ENCODE data around the gene NUDCD3. TPM values are rescaled to one million over a fixed set of nuclear protein-coding genes. Genes with fewer than 3 reads are reported as not detected.
A peak's percentile ranks its signal among the peaks of the same experiment; 100 is the strongest.

The NUDCD3 gene
- total RNA-seq (35.1 and 60.8 TPM in 2 replicates), polyA plus RNA-seq (42.6 and 54.7 TPM in 2 replicates)

DNA sequence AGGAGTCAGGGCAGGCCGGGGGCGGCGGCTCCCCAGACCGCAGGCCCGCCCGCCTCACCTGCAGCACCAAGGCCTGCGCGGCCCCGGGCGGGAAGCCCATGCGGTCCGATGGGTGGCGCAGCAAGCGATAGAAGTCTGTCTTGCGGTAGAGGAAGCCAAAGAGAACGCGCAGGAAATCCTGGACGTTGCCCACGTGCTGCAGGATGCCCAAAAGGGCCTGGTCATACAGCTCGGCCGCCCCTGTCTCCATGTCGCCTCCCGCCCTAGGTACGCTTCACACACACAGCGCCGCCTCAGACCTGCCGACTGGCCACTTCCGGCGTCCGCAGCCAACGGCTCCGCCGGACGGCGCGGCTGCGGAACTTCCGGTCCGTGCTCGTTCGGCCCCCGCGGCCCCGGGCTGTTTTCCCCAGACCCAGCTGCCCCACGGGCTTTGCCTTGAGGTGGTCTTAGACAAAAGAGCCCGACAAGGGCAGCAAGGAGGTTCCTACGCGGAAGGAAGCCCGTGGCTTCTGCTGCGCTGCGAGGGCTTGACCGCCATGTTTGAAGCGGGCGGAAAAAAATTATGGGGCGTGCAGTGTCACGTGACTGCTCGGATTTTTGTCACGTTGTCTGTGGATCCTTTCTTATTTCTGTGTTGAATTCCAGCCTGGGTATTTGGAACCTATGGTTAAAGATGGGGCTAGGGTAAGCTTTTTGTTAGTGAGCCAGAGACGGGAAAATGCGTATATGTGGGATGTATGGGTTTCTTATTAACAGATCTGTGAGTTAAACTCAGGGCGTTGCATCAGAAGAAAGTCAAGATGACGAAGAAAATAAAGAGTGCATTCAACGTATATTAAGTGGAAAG, at the start of gene NUDCD3:
NUDCD3 (minus strand) TSS at position 308 of the 850 bp plus-strand sequence; CDS start at position 250, 58 bp downstream.
- no peaks in the 10 kb centered on the region for H3K27me3 ChIP-seq
- H3K9me3 ChIP-seq (ENCODE audit: low read depth), result no peaks in the 10 kb centered on the region
- peaks cover 10% of the 10 kb centered on the region for H3K4me1 ChIP-seq (ENCODE audit: insufficient read depth)
- H3K36me3 ChIP-seq (replicated peaks; ENCODE audit: insufficient read depth, low read depth), result no peaks in the 10 kb centered on the region
- peak; percentile 92 for DNase-seq (ENCODE audit: low spot score)
- peak within 1 kb of the TSS; percentile 79 for H2AFZ ChIP-seq
- H4K20me1 ChIP-seq (ENCODE audit: insufficient read depth, poor library complexity, severe bottlenecking), result peaks cover 3% of the 10 kb centered on the region
- H3K4me3 ChIP-seq, result peak within 1 kb of the TSS; percentile 86
- TF ChIP-seq EZH2phosphoT487 (IDR thresholded peaks at IDR 0.05; ENCODE audit: low read depth, severe bottlenecking, unreplicated experiment), result no peak
- TF ChIP-seq EZH2 (IDR thresholded peaks at IDR 0.05; ENCODE audit: borderline replicate concordance), result no peak
- TF ChIP-seq, protein P1, sequence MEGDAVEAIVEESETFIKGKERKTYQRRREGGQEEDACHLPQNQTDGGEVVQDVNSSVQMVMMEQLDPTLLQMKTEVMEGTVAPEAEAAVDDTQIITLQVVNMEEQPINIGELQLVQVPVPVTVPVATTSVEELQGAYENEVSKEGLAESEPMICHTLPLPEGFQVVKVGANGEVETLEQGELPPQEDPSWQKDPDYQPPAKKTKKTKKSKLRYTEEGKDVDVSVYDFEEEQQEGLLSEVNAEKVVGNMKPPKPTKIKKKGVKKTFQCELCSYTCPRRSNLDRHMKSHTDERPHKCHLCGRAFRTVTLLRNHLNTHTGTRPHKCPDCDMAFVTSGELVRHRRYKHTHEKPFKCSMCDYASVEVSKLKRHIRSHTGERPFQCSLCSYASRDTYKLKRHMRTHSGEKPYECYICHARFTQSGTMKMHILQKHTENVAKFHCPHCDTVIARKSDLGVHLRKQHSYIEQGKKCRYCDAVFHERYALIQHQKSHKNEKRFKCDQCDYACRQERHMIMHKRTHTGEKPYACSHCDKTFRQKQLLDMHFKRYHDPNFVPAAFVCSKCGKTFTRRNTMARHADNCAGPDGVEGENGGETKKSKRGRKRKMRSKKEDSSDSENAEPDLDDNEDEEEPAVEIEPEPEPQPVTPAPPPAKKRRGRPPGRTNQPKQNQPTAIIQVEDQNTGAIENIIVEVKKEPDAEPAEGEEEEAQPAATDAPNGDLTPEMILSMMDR (IDR thresholded peaks at IDR 0.05; ENCODE audit: poor library complexity), result peak; percentile 15
- WGBS (ENCODE audit: low lambda C conversion rate, missing lambda C conversion rate), result 1% methylated on average over 63 of the region's 63 CpGs
- no peaks in the 10 kb centered on the region for H3K9me2 ChIP-seq (replicated peaks; ENCODE audit: insufficient read depth)
- peak within 1 kb of the TSS; percentile 69 for H3K4me2 ChIP-seq
- H3K27ac ChIP-seq, result peak within 1 kb of the TSS; percentile 98
- peaks cover 46% of the 10 kb centered on the region for H3K79me2 ChIP-seq

DNA sequence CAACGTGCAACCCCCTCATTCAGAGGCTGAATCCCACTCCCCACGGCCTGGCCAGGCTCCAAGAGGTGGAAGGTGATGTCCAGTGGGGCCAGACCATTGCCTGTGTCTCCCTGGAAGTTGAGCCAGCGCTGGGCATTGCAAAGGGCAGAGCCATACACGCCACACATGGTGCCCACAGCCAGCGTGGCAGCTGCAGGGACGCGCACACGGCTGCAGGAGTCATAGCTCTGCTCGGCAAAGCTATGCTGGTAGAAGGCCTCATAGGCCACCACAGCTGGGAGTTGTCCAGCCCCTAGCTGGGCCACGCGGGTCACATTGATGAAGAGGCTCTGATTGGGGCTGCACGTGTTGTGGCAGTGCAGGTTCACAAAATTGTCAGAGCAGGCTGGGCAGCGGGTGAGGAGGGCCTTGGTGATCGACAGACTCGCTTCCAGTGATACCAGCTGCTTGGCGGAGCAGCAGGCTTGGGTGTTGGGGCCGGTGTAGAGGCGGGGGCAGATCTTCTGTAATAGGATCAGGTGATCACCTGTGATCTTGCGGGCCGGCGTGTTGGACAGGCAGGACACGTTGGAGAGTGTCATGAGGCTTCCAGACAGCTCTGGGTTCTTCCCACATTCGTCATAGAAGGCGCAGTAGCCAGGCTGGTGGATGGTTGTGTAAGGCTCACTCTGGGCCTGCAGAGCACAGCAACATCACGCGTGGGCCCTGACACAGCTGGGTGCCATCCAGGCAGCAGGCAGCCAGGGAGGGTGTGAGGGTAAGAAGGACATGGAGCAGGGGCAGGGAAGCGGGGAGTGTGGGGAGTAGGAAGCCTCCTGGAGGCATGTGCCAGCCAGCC, 49.4 kb upstream of the NUDCD3 start:
- Histone ChIP-seq H3K9me3 (ENCODE audit: low read depth) (no peaks in the 10 kb centered on the region), H3K27ac (peak overlapping the region; percentile 95), H3K36me3 (replicated peaks; ENCODE audit: insufficient read depth, low read depth) (no peaks in the 10 kb centered on the region), H3K4me1 (ENCODE audit: insufficient read depth) (peaks cover 39% of the 10 kb centered on the region), H3K4me2 (peak overlapping the region; percentile 71), H4K20me1 (ENCODE audit: insufficient read depth, poor library complexity, severe bottlenecking) (no peaks in the 10 kb centered on the region), H2AFZ (no peak overlapping the region), H3K4me3 (no peak overlapping the region), H3K27me3 (no peaks in the 10 kb centered on the region), H3K79me2 (peaks cover 39% of the 10 kb centered on the region), H3K9me2 (replicated peaks; ENCODE audit: insufficient read depth) (no peaks in the 10 kb centered on the region)
- no peak for TF ChIP-seq EZH2 (IDR thresholded peaks at IDR 0.05; ENCODE audit: borderline replicate concordance)
- TF ChIP-seq, protein P1 (IDR thresholded peaks at IDR 0.05; ENCODE audit: poor library complexity), result no peak
- TF ChIP-seq EZH2phosphoT487 (IDR thresholded peaks at IDR 0.05; ENCODE audit: low read depth, severe bottlenecking, unreplicated experiment), result no peak
- WGBS (ENCODE audit: low lambda C conversion rate, missing lambda C conversion rate), result 94% methylated on average over 27 of the region's 27 CpGs
- no peak for DNase-seq (ENCODE audit: low spot score)

DNA sequence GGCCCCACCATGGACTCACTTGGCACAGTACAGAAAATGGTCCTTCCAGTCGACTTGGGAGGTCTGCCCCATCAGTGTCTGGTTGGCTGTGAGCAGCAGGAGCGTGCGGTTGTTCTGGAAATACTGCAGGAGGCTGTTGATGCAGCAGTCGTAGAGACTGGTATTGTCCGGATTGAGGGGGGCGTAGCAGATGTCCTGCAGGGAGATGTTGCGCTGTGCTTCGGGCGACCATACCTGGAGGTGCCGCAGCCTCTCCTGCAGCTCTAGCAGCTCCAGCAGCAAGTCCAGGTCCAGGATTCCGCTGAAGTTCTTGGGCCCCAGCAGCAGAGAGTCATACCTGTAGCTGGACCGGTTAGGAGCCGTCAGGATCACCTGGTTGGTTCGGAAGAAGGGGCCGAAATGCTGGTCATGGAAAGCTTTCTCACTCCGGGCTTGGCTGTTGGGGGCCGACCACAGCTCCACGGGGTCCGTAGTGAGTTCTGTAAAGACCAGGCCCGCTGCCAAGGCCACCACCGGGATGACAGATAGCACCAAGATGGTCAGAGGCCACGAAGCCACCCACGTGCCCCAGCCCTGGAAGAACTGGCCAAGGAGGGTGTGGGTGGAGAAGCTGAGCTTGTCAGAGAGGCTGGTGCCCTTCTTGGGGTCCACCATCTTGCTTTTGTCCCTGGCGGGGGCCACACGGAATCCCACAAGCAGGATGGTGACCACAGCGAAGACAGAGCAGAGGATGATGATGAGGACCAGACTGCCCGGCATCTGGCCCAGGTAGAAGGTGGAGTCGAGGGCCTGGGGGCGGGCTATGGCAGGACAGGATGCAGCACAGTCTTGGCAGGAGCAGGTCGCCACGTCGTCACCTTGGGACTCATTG, 48.6 kb upstream of the NUDCD3 start:
- H3K4me3 ChIP-seq, result no peak overlapping the region
- H3K9me2 ChIP-seq (replicated peaks; ENCODE audit: insufficient read depth), result no peaks in the 10 kb centered on the region
- H3K27ac ChIP-seq, result no peak overlapping the region
- no peaks in the 10 kb centered on the region for H3K9me3 ChIP-seq (ENCODE audit: low read depth)
- H3K36me3 ChIP-seq (replicated peaks; ENCODE audit: insufficient read depth, low read depth), result no peaks in the 10 kb centered on the region
- no peak for DNase-seq (ENCODE audit: low spot score)
- no peaks in the 10 kb centered on the region for H4K20me1 ChIP-seq (ENCODE audit: insufficient read depth, poor library complexity, severe bottlenecking)
- H3K4me2 ChIP-seq, result peak overlapping the region; percentile 71
- WGBS (ENCODE audit: low lambda C conversion rate, missing lambda C conversion rate), result 92% methylated on average over 32 of the region's 32 CpGs
- H3K27me3 ChIP-seq, result no peaks in the 10 kb centered on the region
- H2AFZ ChIP-seq, result no peak overlapping the region
- peaks cover 39% of the 10 kb centered on the region for H3K79me2 ChIP-seq
- H3K4me1 ChIP-seq (ENCODE audit: insufficient read depth), result peaks cover 46% of the 10 kb centered on the region
- TF ChIP-seq EZH2 (IDR thresholded peaks at IDR 0.05; ENCODE audit: borderline replicate concordance) (no peak), EZH2phosphoT487 (IDR thresholded peaks at IDR 0.05; ENCODE audit: low read depth, severe bottlenecking, unreplicated experiment) (no peak)
- TF ChIP-seq, protein P1 (IDR thresholded peaks at IDR 0.05; ENCODE audit: poor library complexity), result no peak
